Activated T-cell treated with anti-CD3 and anti-CD28 coated beads, Interleukin-2, amount 50 U/mL, for 1 hour (primary cell): Measurements from ENCODE around the gene C17orf107.

Experiments used
- DNase-seq: peaks from one replicate; pipeline ENCODE4 v3.0.0-alpha.2; 2020

The C17orf107 gene

DNA sequence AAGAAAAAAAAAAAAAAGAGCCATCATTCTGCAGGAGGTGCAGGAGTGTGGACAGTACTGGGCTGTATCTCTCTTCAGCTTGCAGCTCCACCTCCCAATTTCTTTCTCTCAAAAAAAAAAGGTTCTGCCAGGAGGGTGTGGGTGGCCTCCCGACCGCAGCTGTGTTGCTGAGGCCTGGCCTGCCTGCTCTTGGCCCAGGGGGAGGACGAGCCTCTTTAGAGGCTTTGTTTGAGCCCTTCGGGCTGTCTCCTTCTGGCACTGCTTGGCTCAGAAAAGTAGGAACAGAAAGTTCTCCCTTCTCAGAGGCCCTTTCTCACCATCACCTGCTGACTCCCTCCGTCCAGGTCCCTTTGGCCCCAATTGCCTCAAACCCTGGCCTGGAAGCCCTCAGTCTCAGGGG is 22.2 kb upstream of the C17orf107 start:
- no peak for DNase-seq

DNA sequence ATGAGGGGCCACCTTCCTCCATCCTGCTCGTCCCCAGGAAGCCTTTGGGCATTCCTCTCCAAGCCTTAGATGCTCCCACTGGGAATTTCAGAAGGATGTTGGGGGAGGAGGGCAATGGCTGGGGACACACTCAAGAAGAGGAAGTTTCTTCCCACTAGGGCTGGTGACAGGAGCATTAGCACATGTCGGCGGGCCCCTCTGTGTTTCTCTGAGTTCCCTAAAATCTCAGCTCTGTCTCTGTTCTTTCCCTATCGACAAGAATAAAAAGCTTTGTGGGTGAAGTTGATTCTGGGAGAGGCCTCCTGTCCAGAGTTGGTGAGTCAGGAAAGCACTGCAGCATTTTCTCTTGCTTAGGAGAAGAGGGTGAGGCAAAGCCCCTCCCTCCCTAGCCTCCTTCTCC is 19.7 kb upstream of the C17orf107 start:
- no peak for DNase-seq

DNA sequence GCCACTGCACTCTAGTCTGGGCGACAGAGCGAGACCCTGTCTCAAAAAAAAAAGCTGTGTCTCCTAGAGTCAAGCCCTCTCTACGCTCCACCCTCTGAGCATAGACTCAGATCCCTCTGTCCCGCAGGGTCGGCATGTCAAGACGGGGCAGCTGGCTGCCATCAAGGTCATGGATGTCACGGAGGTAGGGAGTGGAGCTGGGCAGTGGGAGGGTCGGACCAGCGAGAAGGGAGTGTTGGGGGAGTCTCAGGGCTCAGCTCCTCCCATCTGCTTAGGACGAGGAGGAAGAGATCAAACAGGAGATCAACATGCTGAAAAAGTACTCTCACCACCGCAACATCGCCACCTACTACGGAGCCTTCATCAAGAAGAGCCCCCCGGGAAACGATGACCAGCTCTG is 18.5 kb upstream of the C17orf107 start:
- no peak for DNase-seq

DNA sequence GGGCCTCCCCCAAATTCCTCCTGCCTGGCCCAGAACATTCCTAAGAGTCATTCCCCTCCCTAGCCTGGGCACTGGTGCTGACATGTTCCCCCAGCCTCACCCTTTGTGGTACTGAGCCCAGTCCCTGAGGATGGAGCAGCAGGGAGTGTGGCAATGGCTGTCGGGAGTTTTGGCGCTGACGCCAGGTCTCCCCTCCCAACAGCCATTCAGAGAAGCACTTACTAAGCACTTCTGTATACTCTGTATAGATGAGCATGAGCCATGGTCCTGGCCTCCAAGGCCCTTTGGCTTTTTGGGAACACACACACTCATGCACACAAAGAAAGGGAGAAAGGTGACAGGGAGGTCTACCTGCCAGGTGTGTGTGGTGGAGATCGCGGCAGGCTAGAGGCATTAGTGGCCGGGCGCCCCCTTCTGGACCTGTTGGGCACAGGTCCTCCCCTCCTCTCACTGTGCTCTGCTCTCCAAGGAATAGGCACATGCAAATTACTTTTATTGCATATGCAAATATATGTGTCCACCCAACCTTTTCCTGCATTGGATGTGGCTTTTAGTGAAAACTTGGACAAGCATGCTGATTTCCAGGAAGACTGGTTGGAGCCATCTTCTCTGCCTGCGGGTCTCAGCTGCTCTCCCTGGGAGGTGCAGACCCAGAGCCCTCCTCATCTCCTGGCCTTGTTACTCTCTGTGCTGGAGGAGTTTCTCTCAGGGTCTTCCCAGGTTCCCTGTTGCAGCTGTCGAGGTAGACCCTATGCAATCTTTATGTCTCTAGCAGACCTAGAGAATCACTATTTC is 17.4 kb upstream of the C17orf107 start:
- peak; percentile 76 for DNase-seq

DNA sequence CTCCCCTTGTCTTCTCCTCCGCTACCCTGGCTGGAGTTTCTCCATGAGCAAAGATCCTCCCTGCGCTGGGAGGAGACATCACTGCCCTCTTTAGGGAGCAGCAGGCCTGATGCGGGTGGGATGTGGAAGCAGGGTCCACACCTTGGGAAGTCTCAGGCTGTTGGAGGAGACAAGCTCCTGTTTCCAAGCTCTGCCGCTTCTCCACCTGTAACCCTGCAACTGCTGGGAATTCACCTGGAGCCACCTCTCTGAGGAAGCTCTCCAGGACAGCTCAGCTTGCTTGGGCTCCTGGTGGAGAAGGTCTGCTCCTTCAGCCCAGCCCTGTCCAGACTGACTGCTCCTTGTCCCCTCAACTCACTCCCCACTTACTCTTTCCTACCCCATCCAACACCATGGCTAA is 14.8 kb upstream of the C17orf107 start:
- no peak for DNase-seq

DNA sequence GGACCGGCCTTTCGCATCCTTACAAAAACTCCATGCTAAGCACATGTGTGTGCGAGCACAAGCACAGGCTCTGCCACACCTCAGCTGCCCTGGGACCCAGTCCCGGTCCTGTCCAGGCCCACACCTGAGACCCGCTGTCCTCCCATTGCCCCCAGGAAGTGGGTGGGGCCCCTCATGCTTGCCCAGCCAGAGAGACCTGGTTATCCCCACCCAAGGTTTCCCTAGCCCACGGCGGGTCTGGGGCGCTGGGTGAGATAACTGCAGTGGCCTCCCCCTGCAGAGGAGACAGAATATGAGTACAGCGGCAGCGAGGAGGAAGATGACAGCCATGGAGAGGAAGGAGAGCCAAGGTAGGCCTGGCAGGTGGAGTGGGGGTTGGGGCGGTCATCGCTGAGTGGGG is 12.5 kb upstream of the C17orf107 start:
- no peak for DNase-seq

DNA sequence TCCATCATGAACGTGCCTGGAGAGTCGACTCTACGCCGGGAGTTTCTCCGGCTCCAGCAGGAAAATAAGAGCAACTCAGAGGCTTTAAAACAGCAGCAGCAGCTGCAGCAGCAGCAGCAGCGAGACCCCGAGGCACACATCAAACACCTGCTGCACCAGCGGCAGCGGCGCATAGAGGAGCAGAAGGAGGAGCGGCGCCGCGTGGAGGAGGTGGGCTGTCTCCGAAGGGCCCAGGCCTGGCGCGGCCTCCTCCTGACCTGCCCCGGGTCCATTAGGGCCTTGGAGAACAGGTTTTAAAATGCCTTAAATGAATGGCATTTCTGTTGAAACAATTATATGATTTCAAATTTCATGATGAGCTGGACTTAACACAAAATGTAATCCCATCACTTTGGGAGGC is 11.8 kb upstream of the C17orf107 start:
- no peak for DNase-seq

DNA sequence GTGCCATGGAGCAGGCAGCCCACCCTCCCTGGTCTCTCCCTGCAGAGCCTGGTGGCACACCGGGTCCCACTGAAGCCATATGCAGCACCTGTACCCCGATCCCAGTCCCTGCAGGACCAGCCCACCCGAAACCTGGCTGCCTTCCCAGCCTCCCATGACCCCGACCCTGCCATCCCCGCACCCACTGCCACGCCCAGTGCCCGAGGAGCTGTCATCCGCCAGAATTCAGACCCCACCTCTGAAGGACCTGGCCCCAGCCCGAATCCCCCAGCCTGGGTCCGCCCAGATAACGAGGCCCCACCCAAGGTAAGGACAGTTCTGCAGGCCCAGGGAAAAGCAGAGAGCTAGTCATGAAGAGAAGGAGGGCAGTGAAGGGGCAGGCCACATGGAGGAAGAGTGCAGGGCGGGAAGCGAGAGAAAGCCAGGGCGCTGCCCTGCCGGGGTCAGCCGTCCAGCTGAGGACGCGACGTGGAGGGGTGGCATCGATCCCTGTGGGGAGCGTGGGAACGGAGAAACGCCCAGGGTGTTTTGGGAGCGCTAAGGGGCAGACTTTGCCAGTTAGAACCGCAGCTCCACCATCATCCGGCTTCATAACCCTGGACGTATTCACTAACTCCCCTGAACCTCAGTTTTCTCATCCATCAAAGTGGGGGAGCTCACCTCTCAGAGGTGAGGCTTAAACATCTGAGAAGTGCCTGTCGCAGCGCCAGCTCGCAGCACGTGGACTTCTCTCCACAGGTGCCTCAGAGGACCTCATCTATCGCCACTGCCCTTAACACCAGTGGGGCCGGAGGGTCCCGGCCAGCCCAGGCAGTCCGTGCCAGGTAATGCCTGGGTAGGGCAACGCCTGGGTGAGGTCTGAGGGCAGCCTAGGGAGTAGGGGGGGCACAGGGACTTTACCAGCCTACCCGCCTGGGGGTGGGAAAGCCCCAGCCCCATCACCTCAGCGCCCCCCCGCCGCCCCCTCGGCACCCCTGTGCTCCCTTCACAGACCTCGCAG is 7.6 kb upstream of the C17orf107 start:
- no peak for DNase-seq

DNA sequence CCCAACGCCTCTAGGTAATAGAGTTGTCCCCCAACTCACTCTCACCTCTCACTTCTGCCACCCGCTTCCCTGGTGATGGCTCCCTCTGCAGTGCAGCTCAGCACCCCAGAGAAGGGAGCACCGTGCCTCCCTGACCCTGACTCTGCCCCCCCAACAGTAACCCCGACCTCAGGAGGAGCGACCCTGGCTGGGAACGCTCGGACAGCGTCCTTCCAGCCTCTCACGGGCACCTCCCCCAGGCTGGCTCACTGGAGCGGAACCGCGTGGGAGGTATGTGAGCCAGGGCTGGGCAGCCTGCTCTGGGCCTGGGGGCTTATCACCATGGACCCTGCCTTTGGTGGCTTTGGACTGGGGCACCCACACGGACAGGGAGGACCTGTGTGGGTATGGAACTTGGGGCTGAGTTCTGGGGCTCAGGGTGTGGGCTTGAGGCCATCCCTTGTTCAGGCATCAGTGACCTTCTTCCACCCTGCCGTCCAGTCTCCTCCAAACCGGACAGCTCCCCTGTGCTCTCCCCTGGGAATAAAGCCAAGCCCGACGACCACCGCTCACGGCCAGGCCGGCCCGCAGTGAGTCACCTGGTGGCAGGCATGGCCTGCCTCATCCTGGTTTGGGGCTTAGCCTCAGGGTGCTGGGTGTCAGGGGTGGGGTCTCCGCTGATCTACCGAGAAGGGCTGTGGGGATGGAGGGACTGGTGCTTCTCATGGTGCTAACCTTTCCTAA is 6.7 kb upstream of the C17orf107 start:
- no peak for DNase-seq

DNA sequence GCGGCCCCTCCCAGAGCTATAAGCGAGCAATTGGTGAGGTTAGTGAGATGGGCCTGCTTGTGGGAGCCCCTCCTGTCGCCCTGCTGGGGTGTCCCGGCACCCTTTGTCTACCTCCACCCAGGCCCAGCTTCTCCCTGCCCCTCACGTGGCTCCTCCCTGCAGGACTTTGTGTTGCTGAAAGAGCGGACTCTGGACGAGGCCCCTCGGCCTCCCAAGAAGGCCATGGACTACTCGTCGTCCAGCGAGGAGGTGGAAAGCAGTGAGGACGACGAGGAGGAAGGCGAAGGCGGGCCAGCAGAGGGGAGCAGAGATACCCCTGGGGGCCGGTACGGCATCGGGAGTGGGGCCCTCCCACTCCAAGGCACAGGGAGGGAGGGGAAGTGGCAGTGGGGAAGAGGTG is 6.1 kb upstream of the C17orf107 start:
- DNase-seq, result no peak

DNA sequence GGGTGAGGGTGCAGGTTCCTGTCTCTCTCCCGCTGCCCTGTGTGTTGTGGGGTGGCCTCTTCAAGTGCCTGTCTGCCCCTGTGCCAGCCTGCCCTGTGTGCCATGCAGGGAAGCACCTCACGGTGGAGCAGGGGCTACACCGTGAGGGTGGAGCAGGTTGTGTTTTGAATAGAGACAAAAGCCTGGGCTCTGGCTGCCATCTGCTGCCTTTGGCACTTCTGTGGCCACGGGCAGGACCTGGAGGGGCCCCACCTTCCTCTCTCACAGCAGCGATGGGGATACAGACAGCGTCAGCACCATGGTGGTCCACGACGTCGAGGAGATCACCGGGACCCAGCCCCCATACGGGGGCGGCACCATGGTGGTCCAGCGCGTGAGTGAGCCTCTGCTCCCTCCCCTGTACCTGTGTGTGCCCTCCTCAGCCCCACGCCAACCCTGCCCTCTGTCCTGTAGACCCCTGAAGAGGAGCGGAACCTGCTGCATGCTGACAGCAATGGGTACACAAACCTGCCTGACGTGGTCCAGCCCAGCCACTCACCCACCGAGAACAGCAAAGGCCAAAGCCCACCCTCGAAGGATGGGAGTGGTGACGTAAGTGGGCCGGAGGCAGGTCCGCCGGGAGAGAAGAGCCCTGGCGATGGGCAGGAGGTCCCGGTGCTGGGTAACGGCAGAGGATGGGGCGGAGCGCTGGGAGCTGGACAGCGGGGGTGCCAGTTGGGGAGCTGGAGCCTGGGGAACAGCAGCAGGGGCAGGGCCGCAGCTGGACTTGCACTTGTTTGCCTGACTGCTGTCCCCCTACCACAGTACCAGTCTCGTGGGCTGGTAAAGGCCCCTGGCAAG is 5.4 kb upstream of the C17orf107 start:
- no peak for DNase-seq

DNA sequence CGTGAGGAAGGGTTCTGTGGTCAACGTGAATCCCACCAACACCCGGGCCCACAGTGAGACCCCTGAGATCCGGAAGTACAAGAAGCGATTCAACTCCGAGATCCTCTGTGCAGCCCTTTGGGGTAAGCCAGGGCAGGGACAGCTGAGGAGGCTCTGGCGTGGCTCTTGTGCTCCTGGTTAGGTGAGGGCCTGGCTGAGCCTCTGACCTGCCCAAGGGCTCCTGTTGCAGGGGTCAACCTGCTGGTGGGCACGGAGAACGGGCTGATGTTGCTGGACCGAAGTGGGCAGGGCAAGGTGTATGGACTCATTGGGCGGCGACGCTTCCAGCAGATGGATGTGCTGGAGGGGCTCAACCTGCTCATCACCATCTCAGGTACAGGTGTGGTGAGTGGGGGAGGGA is 4.2 kb upstream of the C17orf107 start:
- DNase-seq, result no peak

DNA sequence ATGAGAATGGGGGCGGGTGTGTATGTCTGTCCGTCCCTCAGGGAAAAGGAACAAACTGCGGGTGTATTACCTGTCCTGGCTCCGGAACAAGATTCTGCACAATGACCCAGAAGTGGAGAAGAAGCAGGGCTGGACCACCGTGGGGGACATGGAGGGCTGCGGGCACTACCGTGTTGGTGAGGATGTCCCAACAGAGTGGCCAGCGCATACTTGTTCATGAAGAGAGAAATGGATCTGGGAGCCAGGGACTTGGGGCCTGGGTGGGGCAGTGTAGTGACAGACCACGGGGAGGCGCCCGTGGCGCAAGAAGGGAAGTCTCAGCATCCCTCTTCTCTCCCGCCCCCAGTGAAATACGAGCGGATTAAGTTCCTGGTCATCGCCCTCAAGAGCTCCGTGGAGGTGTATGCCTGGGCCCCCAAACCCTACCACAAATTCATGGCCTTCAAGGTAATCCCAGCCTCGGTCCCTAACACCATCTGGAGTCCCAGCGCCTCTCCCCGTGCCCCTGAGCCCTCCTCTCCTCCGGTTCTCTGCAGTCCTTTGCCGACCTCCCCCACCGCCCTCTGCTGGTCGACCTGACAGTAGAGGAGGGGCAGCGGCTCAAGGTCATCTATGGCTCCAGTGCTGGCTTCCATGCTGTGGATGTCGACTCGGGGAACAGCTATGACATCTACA is 3.5 kb upstream of the C17orf107 start:
- DNase-seq, result no peak

DNA sequence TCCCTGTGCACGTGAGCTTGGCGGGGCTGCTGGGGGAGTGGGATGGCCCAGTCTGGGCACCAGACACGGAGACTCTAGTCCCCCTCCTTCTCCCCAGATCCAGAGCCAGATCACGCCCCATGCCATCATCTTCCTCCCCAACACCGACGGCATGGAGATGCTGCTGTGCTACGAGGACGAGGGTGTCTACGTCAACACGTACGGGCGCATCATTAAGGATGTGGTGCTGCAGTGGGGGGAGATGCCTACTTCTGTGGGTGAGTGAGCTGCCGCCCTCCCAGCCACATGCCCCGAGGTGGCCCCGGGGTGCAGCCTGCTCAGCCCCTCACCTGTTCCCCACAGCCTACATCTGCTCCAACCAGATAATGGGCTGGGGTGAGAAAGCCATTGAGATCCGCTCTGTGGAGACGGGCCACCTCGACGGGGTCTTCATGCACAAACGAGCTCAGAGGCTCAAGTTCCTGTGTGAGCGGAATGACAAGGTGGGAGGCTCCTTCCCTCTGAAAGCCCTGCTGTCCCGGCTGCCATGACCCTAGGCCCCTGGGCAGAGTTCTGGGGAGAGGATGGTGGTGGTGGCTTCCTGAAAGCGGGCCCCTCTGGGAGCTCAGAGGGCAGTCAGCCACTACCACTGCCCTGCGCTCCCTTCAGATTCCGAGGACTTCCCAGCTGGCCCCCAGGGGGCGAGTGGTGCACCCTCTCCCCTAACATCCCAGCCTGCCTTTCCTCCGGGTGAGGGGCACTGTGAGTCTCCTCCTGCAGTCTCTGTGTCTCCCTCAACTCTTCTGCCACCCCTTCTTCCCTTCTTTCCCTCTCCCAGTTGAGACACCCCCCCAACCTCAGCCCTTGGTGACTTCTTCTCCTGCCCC is 2.8 kb upstream of the C17orf107 start:
- no peak for DNase-seq

DNA sequence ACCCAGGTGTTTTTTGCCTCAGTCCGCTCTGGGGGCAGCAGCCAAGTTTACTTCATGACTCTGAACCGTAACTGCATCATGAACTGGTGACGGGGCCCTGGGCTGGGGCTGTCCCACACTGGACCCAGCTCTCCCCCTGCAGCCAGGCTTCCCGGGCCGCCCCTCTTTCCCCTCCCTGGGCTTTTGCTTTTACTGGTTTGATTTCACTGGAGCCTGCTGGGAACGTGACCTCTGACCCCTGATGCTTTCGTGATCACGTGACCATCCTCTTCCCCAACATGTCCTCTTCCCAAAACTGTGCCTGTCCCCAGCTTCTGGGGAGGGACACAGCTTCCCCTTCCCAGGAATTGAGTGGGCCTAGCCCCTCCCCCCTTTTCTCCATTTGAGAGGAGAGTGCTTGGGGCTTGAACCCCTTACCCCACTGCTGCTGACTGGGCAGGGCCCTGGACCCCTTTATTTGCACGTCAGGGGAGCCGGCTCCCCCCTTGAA is 2.1 kb upstream of the C17orf107 start:
- DNase-seq, result no peak

DNA sequence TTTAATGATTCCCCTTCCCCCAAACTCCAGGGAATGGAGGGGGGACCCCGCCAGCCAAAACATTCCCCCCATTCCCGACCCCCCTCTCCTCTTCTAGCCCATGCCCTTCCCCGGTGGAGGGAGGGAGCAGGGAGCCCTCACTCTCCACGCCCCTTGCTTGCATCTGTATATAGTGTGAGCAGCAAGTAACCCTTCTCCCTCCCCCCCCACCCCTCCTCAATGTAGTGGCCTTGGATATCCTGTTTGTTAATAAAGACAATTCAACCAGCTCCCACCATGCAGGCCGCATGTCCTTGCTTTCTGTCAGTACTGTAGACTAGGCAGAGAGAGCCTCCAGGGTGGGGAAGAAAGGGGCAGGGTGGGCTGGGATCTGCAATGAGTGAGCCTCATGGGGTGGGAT is 1.6 kb upstream of the C17orf107 start:
- no peak for DNase-seq

DNA sequence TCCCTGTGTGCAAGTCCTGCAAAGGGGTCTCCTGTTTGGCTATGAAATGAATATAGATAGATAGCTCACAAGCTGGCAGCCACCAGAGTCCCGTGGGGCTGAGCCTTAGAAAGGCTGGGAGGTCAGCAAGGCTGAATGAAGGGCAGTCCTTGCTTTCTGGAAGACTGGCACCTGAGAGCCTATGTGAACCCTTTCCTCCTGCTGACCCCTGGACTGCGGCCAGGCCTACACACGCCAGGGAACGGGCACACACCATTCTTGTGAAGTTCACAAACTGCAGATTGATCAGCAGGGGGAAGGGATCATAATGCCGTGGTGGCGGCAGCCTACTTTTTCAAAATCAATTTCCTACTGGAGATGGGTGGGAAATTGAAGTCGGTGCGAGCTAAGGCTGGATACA is 985 bp upstream of the C17orf107 start:
- no peak for DNase-seq

DNA sequence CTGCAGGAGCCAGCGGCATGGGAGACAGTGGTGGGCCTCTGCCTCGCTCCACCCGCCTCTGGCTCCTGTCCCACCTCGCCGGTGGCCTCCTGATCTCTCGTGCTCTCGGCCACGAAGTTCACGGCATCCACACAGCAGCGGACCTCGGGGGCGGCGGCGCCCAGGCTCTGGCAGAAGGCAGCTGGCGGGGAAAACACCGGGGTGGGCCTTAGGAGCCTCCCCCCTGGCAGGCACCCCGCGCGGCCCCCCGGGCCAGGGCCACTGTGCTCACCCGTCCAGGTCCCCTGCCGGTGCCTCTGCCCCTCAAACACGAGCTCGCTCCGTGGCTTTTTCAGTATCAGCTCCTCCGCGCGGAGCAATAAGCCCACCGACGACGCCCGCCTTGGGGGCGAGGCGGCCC is 409 bp upstream of the C17orf107 start:
- no peak for DNase-seq

DNA sequence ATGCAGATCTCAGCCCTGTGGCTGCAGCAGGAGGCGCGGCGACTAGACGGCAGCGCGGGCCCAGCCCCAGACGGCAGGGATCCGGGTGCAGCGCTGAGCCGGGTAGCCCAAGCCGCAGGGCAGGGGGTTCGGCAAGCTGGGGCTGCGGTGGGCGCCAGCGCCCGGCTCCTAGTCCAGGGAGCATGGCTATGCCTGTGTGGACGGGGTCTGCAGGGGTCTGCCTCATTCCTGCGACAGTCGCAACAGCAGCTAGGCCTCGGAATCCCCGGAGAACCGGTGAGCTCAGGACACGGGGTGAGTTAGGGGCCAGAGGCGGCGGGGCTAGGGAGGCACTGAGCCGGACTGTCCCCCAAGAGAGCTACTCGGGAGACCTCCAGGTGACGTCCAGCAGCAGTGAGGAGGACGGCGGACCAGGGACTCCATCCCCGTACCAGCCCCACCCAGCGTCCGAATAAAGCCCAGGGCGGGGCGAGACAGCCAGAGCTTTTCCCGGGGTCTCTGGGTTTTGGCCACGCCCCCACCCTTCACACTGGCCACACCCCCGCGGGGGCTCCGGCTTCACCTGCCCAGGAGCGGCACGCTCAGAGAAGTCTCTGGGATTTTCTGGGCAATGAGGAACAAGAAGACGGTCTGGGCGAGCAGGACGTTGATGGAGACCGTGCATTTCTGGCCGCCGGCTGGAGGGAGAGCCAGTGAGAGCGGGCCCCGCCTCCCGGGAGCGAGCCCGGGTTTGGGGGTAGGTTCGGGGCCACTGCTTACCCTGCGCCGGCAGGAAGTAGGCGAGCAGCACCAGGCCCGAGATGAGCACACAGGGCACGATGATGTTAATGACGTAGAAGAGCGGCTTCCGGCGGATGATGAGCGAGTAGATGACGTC is 1.1 kb downstream of the C17orf107 start:
- DNase-seq, result peak; percentile 71
